Bronchial epithelial cell (primary cell): ENCODE measurements around the gene PDE6B. TPM values are rescaled to one million over a fixed set of nuclear protein-coding genes. Genes with fewer than 3 reads are reported as not detected.

Experiments
- DNase-seq: peaks from one replicate; pipeline ENCODE4 v3.0.0-alpha.2; 2010; ENCODE audit warnings: low read depth
- FAIRE-seq: peaks from 2 replicates; lab custom pipeline; 2011; peaks lifted over from hg19 to GRCh38; lab: Jason Lieb, UNC
- H3K27me3 ChIP-seq: 2 replicates; pipeline ENCODE4 v1.5.1; 2011; ENCODE audit warnings: low read length; ENCODE audit not compliant: control insufficient read depth, insufficient read depth
- H3K36me3 ChIP-seq: 2 replicates; pipeline ENCODE4 v1.5.1; 2011; ENCODE audit warnings: low read length; ENCODE audit not compliant: control insufficient read depth, insufficient read depth
- H3K4me3 ChIP-seq: 2 replicates; pipeline ENCODE4 v1.5.1; 2011; ENCODE audit warnings: mild to moderate bottlenecking, low read depth, low read length, control low read depth
- CTCF ChIP-seq: IDR thresholded peaks from 2 replicates; pipeline ENCODE4 v1.5.1; 2011; ENCODE audit warnings: mild to moderate bottlenecking, moderate library complexity, low read length, control low read depth, inconsistent platforms; ENCODE audit not compliant: insufficient read depth, severe bottlenecking
- total RNA-seq: library from RNA; depleted of rRNA; stranded (reverse); fragments of >200 nt; gene quantifications from 2 replicates; pipeline ENCODE4 v1.2.1, GENCODE V29; 2014

The PDE6B gene
- total RNA-seq, 1 donor from 2014 or later = not detected

- no peak for TF ChIP-seq CTCF
- Histone ChIP-seq H3K4me3 (no peak overlapping the region), H3K36me3 (no peaks in the 10 kb centered on the region), H3K27me3 (no peaks in the 10 kb centered on the region)
- FAIRE-seq (no peak), DNase-seq (no peak)
Measured at GRCh38 chr4:622996-623913, 2.1 kb upstream of the PDE6B start.

- FAIRE-seq = no peak
- H3K4me3 ChIP-seq = no peak overlapping the region
- H3K27me3 ChIP-seq = no peaks in the 10 kb centered on the region
- no peak for DNase-seq
- no peaks in the 10 kb centered on the region for H3K36me3 ChIP-seq
- no peak for TF ChIP-seq CTCF
Measured at GRCh38 chr4:623914-624566, 1.3 kb upstream of the PDE6B start.

GRCh38 chr4:625631-626161 lies 323 bp downstream of the PDE6B start:
- H3K36me3 ChIP-seq = no peaks in the 10 kb centered on the region
- no peaks in the 10 kb centered on the region for H3K27me3 ChIP-seq
- no peak overlapping the region for H3K4me3 ChIP-seq
- no peak for TF ChIP-seq CTCF
- no peak for DNase-seq
- FAIRE-seq = no peak

GRCh38 chr4:626201-627091 lies 1.1 kb downstream of the PDE6B start:
- no peaks in the 10 kb centered on the region for H3K36me3 ChIP-seq
- FAIRE-seq = no peak
- H3K4me3 ChIP-seq = no peak overlapping the region
- no peak for DNase-seq
- no peaks in the 10 kb centered on the region for H3K27me3 ChIP-seq
- TF ChIP-seq CTCF = no peak

GRCh38 chr4:627347-628125 lies 2.2 kb downstream of the PDE6B start:
- FAIRE-seq (peak; percentile 32), DNase-seq (no peak)
- Histone ChIP-seq H3K36me3 (no peaks in the 10 kb centered on the region), H3K27me3 (no peaks in the 10 kb centered on the region), H3K4me3 (no peak overlapping the region)
- no peak for TF ChIP-seq CTCF
